ENCODE measurements around the gene UBA1.
"Not testable (repeated sequence)": the region's sequence is repeated elsewhere in the genome, so short reads cannot be mapped to it uniquely, and the experiment has no call there.

The UBA1 gene

DNA sequence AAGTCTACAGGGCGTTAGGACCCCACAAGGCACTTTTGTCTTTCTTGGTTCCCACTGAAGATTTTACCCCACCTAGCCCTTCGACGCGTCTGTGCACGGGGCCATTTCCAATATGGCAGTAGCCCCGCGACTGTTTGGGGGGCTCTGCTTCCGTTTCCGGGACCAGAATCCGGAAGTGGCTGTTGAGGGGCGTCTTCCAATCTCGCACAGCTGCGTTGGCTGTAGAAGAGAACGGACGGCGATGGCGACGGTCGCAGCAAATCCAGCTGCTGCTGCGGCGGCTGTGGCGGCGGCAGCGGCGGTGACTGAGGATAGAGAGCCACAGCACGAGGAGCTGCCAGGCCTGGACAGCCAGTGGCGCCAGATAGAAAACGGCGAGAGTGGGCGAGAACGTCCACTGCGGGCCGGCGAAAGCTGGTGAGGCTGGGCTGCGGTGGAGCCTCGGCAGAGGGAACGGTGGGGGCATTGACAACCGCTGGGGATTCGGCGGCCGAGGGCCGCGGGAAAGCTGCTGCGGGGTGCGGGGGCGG lies 39.2 kb downstream of the UBA1 start, which contains the start of gene USP11:
TSS of gene USP11 (plus strand) at position 207 of the 530 bp plus-strand sequence. CDS start at position 242, 35 bp downstream.
- no peak for DNase-seq

GRCh38 chrX:47233333-47234113 lies 39.9 kb downstream of the UBA1 start:
- DNase-seq = peak; percentile 54 to 60

DNA sequence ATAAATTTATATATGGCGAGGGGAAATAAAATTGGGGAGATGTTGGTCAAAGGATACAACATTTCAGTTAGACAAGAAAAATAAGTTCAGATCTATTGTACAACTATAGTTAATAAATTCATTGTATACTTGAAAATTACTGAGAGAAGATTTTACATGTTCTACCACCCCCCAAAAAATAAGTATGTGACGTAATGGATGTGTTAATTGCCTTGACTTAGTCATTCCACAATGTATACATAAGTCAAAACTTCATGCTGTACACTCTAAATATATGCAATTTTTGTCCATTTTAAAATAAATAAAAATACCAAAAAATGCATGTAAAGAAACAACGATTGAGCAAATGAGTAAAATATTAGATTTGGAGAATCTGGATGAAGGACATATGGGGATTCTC lies 41.0 kb downstream of the UBA1 start:
- no peak for DNase-seq

- DNase-seq = no peak
Measured at GRCh38 chrX:47235691-47236103, 42.1 kb downstream of the UBA1 start.

DNA sequence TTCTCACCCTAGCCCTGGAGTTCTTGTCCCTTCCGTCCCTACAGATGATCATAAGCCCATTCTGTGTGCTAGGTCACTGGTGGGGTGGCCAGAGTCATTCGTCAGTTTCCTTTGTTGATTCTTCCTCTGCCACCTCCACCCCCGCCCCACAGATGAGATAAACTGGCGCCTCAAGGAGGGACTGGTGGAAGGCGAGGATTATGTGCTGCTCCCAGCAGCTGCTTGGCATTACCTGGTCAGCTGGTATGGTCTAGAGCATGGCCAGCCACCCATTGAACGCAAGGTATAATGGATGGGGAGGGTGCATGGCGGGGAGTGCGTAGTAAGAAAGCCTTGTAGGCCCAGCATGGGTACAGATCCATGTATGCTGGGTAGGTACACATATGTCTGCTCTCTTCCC lies 45.6 kb downstream of the UBA1 start:
- DNase-seq = no peak

DNA sequence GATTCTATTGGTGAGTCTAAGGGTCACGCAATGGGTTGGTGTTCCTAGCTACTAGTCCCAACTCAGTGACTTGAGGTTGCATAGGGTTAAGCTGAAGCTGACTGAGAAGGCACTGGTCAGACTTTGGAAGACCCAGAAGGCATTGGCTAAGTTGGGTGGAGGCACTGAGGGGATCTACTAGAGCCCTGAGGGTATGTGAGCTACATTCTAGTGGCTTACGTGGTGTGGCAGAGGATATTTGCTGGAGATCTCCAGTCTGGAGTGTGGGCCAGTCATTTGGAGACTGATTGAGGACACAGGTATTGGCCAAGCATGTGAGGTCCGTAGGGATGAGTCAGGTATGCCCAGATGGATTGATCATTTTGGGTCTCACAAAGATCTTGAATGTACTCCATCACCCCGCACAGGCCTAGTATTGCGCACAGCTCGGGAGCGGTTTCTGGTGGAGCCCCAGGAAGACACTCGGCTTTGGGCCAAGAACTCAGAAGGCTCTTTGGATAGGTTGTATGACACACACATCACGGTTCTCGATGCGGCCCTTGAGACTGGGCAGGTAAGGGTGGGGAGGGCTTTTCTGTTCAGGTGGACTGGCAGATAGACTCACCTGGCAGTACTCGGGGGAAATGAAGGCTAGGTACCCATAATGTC lies 46.4 kb downstream of the UBA1 start:
- no peak for DNase-seq

DNA sequence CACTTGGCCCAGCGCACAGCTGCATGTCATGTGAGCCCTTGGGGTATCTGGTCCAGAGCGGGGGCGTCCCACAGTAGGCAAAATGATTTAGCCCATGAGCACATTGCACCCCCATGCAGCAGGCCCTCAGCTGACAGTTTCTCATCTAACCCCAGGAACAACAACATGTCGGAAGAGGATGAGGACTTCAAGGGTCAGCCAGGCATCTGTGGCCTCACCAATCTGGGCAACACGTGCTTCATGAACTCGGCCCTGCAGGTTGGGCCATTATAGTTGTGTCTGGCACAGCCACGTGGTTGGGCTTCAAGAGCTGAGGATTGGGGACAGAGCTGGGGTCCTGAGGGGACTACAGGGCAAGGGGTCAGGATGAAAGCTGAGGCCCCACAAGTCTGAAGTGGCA lies 47.0 kb downstream of the UBA1 start:
- no peak for DNase-seq

DNA sequence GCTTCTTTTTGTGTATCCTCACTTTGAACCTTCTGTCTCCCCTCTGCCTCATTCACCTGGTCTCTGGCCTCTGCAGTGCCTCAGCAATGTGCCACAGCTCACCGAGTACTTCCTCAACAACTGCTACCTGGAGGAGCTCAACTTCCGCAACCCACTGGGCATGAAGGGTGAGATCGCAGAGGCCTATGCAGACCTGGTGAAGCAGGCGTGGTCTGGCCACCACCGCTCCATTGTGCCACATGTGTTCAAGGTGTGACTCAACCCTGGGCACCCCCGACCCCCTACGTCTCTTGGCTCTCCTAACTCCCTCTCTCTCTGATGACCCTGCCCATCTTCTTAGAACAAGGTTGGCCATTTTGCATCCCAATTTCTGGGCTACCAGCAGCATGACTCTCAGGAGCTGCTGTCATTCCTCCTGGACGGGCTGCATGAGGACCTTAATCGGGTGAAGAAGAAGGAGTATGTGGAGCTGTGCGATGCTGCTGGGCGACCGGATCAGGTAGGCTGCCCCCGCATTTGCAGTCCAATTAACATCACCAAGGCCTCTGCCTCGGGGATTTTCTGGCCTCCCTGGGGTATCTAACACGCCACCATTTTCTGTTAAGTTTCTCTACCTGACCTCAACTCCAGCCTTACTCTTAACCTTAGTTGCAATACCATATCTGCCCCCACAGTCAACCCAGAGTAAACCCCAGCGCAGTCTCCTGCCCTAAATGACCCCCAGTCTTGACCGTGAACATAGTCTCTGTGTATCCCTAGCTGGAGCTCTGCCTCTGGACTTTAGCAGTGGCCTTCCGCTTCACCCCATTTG lies 47.8 kb downstream of the UBA1 start:
- DNase-seq = no peak

GRCh38 chrX:47242321-47242720 lies 48.7 kb downstream of the UBA1 start:
- no peak for DNase-seq

DNA sequence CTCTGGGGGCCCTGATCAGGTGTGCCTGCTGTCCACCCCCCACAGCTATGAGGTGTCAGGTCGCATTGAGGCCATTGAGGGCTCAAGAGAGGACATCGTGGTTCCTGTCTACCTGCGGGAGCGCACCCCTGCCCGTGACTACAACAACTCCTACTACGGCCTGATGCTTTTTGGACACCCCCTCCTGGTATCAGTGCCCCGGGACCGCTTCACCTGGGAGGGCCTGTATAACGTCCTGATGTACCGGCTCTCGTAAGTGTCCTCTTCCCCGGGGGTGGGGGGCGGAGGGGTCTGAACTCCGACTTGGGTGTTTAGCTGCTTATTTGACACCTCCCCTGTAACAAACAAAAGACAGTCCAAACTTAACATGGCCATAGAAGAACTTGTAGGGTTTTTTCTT lies 49.7 kb downstream of the UBA1 start:
- no peak for DNase-seq

DNA sequence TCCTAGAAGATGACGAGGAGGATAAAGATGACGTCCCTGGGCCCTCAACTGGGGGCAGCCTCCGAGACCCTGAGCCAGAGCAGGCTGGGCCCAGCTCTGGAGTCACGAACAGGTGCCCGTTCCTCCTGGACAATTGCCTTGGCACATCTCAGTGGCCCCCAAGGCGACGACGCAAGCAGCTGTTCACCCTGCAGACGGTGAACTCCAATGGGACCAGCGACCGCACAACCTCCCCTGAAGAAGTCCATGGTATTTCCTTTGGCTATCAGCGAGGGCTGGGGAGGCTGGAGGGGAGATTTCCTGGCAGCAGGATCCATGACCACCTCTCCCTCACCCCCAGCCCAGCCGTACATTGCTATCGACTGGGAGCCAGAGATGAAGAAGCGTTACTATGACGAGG lies 51.0 kb downstream of the UBA1 start:
- DNase-seq = no peak

GRCh38 chrX:47245156-47245555 lies 51.5 kb downstream of the UBA1 start:
- DNase-seq = no peak

DNA sequence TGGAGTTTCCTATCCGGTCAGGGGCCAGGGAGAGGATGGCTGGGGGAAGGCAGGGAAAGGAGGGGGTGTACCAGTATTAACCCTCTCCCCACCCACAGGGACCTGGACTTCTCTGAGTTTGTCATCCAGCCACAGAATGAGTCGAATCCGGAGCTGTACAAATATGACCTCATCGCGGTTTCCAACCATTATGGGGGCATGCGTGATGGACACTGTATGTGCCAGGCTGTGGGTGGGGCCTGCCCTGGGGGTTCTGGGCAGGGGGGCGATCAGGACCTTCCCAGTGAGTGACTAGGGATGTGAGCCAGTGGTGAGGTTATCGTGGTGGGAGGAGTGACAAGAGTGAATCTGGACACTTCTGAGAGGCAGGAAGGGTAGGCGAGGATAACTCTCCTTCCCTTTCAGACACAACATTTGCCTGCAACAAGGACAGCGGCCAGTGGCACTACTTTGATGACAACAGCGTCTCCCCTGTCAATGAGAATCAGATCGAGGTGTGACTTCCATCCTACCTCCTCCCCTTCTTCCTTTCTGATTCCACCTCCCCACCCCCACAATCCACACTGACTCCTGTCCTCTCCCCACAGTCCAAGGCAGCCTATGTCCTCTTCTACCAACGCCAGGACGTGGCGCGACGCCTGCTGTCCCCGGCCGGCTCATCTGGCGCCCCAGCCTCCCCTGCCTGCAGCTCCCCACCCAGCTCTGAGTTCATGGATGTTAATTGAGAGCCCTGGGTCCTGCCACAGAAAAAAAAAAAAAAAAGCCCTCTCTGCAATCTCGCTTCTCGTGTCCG lies 53.8 kb downstream of the UBA1 start:
- DNase-seq = no peak

GRCh38 chrX:47247999-47248320 lies 54.3 kb downstream of the UBA1 start:
- DNase-seq = no peak

DNA sequence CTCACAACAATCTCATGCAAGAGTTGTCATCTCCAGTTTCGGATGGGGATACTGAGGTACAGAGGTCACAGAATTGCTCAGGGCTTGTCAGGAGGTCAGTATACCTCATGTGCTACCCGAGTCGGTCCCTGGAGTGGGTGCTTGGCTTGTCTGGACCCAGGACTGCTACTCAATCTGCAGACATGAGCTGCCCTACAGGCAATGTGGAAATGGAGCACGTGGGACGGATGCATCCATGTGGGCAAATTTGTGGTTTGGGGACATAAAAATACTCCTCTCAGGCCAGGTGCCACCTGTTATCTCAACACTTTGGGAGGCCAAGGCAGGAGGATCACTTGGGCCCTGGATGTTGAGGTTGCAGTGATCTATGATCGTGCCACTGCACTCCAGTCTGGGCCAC lies 54.9 kb downstream of the UBA1 start:
- no peak for DNase-seq

DNA sequence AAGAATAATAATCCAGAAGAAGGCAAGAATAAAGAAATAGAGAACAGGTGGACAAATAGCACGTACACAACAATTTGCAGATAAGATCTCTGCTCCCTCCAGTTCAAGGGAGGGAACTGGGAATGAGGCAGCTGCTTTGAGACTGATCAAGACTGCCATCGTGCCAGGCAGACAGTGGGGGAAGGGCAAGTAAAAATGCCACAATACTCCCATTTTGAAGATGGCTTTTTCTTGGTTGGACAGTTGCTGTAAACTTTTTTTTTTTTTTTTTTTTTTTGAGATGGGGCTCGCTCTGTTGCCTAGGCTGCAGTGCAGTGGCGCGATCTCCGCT lies 56.4 kb downstream of the UBA1 start:
- DNase-seq = no peak

GRCh38 chrX:47257620-47258019 lies 64.0 kb downstream of the UBA1 start:
- not testable (repeated sequence) for DNase-seq
